22Rv1 (cell line): ENCODE results near the gene PAFAH1B1.
A peak's percentile ranks its signal among the peaks of the same experiment; 100 is the strongest.

ENCODE experiments used
- H3K27ac ChIP-seq: fragments of 450-650 bp; 2 replicates; pipeline ENCODE4 v1.5.1; 2017
- CTCF ChIP-seq: fragments of 450-650 bp; IDR thresholded peaks from 2 replicates; pipeline ENCODE4 v1.5.1; 2017; ENCODE audit warnings: mild to moderate bottlenecking
- ZFX ChIP-seq: fragments of 450-650 bp; IDR thresholded peaks from 2 replicates; pipeline ENCODE4 v1.6.1; 2017; ENCODE audit warnings: antibody characterized with exemption, borderline replicate concordance

Gene PAFAH1B1

GRCh38 chr17:2723997-2724783 is 130.7 kb downstream of the PAFAH1B1 start:
- TF ChIP-seq ZFX: no peak
- no peak for TF ChIP-seq CTCF
- no peak overlapping the region for H3K27ac ChIP-seq

DNA sequence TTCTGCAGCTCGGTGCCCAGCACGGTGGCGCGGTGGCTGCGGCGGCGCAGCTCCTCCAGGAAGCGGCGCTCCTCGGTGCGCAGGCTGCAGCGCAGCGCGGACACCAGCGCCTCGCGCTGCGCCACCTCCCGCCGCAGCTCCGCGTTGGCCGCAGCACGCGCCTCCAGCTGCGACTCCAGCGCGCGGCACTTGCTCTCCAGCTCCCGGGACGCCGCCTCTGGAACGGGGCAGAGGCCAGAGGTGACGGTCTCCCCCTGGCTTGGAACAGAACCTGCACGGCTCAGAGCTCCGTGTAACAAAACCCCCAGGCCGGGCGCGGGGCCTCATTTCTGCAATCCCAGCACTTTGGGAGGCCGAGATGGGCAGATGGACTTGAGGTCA is 131.3 kb downstream of the PAFAH1B1 start:
- TF ChIP-seq ZFX (no peak), CTCF (peak; percentile 69)
- no peak overlapping the region for H3K27ac ChIP-seq

- TF ChIP-seq ZFX: no peak
- TF ChIP-seq CTCF: no peak
- no peak overlapping the region for H3K27ac ChIP-seq
Observed at GRCh38 chr17:2730764-2731353, 137.4 kb downstream of the PAFAH1B1 start.

DNA sequence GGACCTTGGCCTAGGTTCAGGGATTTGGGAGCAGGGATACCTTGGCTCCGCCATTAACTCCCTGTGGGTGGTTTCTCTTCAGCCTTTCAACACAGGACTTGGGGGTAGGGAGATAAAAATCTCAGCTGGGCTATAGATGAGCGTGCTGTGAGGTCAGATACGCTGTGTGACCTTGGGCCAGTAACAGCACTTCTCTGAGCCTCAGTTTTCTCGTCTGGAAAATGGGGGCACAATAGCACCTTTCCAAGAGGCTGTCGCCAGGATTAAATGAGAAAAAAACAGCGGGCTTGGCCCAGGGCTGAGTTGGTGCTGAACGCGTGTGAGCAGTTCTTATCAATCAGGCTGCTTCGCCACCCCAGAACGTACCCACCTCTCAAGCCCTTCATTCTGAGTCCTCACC is 138.4 kb downstream of the PAFAH1B1 start:
- TF ChIP-seq CTCF: no peak
- TF ChIP-seq ZFX: no peak

GRCh38 chr17:2734939-2735338 is 141.5 kb downstream of the PAFAH1B1 start:
- TF ChIP-seq CTCF: no peak
- TF ChIP-seq ZFX: no peak
- H3K27ac ChIP-seq: no peak overlapping the region

More for the DNA sequence above, 138.4 kb downstream of the PAFAH1B1 start:
- H3K27ac ChIP-seq: no peak overlapping the region
